GM10248 (cell line): Measurements from ENCODE around the gene PRLR.

Experiments
- CTCF ChIA-PET: fragments of 300-600 bp; sonication (Branson Sonifier 250); formaldehyde crosslinking; extraction: SDS; loops from one replicate; lab custom pipeline; 2021; ENCODE audit warnings: antibody characterized with exemption; lab: Yijun Ruan, JAX
- POLR2A ChIA-PET: fragments of 350-650 bp; sonication (Branson Sonifier 250); formaldehyde crosslinking; extraction: SDS; loops from one replicate; lab custom pipeline; 2020; ENCODE audit warnings: antibody characterized with exemption; lab: Yijun Ruan, JAX
- DNase-seq: peaks from one replicate; pipeline ENCODE4 v3.0.0; 2012; ENCODE audit errors: extremely low spot score
- TF ChIP-seq, protein P1 (sequence below): IDR thresholded peaks from 2 replicates; pipeline ENCODE4 v1.5.1; 2012; ENCODE audit warnings: mild to moderate bottlenecking, low read depth; ENCODE audit errors: extremely low read depth, missing control alignments, control extremely low read depth

Gene PRLR

DNA sequence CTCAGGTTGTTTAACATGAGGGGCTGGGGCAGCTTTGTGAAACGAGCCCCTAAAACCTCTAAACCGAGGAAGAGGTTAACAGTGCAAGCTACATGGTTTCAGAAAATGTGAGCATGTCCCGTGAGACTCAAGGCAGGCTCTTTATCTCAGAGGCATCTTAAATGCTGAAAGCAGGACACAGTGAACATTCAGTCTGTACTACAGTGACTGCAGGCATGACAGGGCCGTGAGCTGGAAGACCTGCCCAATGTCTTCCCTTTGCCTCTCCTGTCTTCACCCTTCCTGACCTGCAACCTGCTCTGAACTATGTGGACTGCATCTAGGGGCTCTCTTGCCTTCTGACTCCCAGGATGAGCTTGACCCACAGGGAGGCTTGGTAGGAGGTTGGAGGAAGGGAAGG is 58.3 kb downstream of the PRLR start:
- ChIA-PET POLR2A (no interaction called here), CTCF (interaction anchor here (0.9 to 1.4 kb wide), 2 partner anchors 13 to 15 kb away, joined by 3 read pairs; no protein-coding TSS in a partner anchor)
- TF ChIP-seq, protein P1, sequence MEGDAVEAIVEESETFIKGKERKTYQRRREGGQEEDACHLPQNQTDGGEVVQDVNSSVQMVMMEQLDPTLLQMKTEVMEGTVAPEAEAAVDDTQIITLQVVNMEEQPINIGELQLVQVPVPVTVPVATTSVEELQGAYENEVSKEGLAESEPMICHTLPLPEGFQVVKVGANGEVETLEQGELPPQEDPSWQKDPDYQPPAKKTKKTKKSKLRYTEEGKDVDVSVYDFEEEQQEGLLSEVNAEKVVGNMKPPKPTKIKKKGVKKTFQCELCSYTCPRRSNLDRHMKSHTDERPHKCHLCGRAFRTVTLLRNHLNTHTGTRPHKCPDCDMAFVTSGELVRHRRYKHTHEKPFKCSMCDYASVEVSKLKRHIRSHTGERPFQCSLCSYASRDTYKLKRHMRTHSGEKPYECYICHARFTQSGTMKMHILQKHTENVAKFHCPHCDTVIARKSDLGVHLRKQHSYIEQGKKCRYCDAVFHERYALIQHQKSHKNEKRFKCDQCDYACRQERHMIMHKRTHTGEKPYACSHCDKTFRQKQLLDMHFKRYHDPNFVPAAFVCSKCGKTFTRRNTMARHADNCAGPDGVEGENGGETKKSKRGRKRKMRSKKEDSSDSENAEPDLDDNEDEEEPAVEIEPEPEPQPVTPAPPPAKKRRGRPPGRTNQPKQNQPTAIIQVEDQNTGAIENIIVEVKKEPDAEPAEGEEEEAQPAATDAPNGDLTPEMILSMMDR, result no peak
- no peak for DNase-seq

DNA sequence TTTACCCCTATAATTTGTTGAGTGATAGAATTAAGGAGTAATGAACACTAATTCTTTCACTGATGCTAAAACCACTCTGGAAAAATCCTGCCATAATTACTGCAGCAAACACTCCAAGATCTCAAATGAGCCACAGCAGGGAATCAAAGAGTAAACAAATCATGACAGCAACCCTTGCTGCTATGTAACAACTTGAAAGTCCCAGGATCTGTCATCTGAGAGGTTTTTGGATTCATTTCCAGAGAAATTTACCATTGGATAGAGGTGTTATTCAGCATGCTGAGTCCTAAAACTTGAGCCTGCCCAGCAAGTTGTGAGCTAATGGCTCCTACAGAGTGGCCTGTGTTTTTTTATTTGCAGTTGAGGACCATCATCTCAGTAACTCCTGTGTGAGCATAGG is 59.2 kb downstream of the PRLR start:
- CTCF ChIA-PET, result no interaction called here
- no peak for DNase-seq

DNA sequence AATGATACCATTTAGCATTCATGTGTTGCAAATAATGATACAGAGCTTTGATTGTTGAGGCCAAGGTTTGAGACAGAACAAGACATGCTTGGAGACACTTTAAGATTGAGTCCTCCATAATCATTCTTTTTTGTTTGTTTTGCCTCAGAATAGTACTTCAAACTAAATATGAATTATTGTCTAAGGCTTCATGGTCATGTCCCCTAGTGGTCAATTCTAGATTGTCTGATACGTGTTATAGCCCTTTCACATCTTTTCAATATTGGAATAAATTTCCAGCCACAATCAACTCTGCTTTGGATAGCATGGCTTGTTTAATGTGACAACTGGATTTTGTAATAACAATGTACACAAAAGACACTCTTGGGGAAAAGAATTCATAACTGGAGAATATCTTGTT is 64.2 kb downstream of the PRLR start:
- ChIA-PET POLR2A (no interaction called here), CTCF (interaction anchor here (1.0 to 1.5 kb wide), 3 partner anchors 9 to 31 kb away, joined by 3 to 4 read pairs (median 3); no protein-coding TSS in a partner anchor)
- no peak for DNase-seq
- TF ChIP-seq, protein P1, result no peak

More for the DNA sequence above, 59.2 kb downstream of the PRLR start:
- TF ChIP-seq, protein P1, result no peak
- POLR2A ChIA-PET, result no interaction called here

DNA sequence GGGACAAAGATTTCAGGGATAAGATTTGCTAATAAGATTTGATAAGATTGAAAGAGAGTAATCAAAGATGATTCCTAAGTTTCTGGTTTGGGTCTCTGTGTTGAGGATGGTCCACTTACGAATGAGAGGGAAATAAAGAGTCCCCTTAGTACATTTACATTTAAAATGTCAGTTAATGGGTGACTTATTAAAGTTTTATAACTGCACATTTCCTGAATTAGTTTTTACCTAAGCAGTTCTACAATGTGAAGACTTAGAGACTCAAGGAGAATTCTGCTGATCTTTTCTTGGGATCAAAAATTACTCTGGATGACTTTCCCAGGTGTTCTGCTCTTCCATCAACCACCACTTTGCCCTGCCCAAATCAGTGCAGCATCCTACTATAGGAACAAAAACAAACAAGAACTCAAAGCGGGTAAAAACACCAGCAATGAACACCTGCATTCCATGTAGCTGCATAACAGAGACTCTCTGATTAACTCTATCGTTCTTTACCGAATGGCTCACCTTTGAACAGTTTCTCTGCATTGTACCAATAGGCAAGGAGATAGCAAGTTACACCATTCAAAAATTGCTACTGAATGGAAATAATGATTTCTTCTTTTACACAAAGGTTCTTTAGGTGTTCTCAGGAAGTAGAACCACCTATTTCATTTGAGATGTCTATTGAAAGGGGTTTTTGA is 65.3 kb downstream of the PRLR start:
- ChIA-PET CTCF (interaction anchor here (1.3 kb wide), 1 partner anchor 30 kb away, joined by 3 read pairs; no protein-coding TSS in a partner anchor), POLR2A (no interaction called here)
- no peak for DNase-seq
- TF ChIP-seq, protein P1, result no peak

DNA sequence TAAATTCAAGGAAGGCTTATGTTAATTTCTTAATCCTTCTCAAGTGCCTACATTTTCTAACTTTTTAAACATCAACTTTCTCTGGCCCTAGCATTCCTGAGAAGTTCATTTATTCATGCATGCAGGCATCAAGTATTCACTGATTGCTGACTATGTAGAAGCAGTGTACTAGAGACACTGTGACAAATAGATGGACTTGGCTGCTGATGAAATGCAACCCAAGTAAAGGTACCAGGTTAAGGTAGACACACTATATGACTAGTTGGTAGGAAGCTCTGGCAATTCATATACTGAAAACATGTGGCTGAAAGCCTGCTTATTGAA is 66.6 kb downstream of the PRLR start:
- ChIA-PET CTCF (interaction anchor here (0.7 kb wide), 1 partner anchor 10 kb away, joined by 3 read pairs; no protein-coding TSS in a partner anchor), POLR2A (no interaction called here)
- no peak for DNase-seq
- TF ChIP-seq, protein P1, result no peak

DNA sequence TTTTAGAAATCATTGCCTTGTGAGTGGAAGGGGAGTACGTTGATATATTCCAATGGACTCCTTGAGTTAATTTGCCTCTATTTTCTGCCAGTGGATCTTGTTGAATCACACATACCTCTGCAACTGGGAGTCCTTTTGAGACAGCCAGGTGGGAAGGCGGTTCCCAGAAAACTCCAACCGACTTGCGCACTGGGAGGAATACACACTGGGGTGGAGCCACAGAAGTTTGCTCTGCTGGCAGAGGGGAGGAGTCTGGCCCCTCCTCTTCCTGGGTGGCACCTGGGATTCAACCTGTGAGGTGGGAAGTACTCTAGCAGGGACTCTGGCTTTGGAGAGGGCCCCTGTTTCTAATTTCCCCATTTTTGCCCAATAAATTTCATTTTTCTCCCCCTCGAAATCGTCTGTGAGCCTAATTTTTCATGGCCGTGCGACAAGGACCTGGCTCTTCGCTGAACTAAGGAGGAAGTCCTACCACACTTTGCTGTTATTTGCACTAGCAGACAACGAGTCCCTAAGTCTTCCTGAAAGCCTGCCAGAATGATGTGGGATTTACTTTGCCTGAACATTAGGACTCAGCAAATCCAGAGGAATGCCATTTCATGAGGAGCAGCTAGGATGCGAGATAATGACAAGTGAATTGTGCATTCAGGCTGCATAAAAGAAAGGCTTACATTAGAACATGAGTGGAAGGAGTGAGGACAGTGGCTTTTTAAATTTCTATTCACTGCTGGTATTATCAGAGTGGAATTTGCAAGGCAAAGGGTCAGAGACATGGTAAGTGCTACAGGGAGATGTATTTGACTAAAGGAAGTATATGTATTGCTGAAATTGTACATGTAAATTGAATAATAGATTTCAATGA is 67.2 kb downstream of the PRLR start:
- CTCF ChIA-PET, result no interaction called here
- POLR2A ChIA-PET, result no interaction called here
- DNase-seq, result no peak
- TF ChIP-seq, protein P1, result no peak
